Measurements from ENCODE around the gene RCBTB1.
"Not testable (repeated sequence)": the region's sequence is repeated elsewhere in the genome, so short reads cannot be mapped to it uniquely, and the experiment has no call there.

Gene RCBTB1

GRCh38 chr13:49524740-49525501, 60.4 kb downstream of the RCBTB1 start:
- in situ Hi-C loops (cut with MboI; ENCODE audit: low sequenced_read_pairs): no loop called here

GRCh38 chr13:49521224-49521623, 64.1 kb downstream of the RCBTB1 start:
- in situ Hi-C loops (cut with MboI; ENCODE audit: low sequenced_read_pairs): no loop called here

DNA sequence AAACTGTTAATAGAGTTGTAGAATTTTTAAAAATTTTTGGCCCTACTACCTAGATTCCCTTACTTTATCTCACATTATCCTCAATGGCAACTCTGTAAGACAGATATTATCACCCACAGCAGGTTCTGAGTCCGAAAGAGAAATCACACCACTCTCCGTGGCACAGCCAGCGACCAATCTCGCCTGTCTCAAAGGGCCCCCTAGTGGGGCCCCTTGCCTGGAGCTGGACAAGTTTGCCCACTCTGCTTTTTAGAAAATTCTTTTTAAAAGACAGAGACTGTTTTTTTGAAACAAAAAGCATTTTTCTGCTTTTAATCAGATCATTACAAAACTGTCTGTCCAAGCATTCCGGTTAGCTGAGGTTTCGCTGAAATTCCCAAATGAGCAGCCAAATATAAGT, 67.9 kb downstream of the RCBTB1 start:
- in situ Hi-C loops (cut with MboI; ENCODE audit: low sequenced_read_pairs): no loop called here

DNA sequence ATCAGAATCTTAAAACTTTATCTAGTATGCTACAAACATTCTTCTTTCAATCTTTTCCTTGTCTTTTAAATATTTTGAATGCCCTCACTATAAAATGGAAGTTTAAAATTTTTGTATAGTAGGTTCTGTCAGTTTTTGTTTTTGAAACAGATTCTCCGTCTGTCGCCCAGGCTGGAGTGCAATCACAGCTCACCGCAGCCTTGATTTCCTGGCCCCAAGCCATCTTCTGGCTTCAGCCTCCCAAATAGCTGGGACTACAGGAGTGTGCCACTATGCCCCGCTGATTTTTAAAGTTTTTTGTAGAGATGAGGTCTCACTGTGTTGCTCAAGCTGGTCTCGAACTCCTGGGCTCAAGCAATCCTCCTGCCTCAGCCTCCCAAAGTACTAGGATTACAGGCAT, 68.9 kb downstream of the RCBTB1 start:
- in situ Hi-C loops (cut with MboI; ENCODE audit: low sequenced_read_pairs): no loop called here

GRCh38 chr13:49512578-49512977, 72.8 kb downstream of the RCBTB1 start:
- in situ Hi-C loops (cut with MboI; ENCODE audit: low sequenced_read_pairs): no loop called here

- in situ Hi-C loops (cut with MboI; ENCODE audit: low sequenced_read_pairs): no loop called here
Observed at GRCh38 chr13:49503951-49504350, 81.4 kb downstream of the RCBTB1 start.

- in situ Hi-C loops (cut with MboI; ENCODE audit: low sequenced_read_pairs): no loop called here
Observed at GRCh38 chr13:49502954-49503353, 82.4 kb downstream of the RCBTB1 start.

- in situ Hi-C loops (cut with MboI; ENCODE audit: low sequenced_read_pairs): no loop called here
Observed at GRCh38 chr13:49499889-49500660, 85.3 kb downstream of the RCBTB1 start.

GRCh38 chr13:49498206-49498605, 87.2 kb downstream of the RCBTB1 start:
- in situ Hi-C loops (cut with MboI; ENCODE audit: low sequenced_read_pairs): no loop called here

DNA sequence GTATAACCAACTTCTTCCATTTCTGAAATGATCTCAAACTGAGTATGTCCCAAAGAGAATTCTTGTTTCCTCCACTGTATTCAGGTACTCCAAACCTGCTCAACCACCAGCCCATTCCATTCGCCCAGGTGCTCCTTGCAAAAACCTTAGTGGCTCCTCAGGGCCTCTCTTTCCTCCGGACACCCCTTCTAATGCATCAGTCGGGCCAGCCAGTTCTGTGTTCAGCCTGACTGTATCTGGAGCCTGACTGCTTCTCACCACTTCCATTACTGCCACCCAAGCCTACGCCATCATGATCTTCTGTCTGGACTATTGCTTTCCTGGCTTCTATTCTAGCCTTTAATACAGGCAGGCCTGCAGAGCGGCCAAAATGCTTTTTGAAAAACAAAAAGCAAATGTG, 88.1 kb downstream of the RCBTB1 start:
- in situ Hi-C loops (cut with MboI; ENCODE audit: low sequenced_read_pairs): no loop called here

DNA sequence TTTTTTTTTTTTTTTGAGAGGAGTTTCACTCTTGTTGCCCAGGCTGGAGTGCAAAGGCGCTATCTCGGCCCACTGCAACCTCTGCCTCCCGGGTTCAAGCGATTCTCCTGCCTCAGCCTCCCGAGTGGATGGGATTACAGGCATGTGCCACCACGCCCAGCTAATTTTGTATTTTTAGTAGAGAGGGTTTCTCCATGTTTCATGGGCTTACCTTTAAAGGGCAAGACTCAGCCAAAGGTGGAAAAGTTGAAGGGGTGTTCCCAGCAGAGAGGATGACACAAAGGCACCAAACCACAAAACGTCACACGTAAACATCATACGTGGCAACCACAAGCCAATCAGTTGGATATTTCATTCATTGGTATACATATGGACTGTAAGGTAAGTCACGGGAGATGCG, 88.5 kb downstream of the RCBTB1 start:
- in situ Hi-C loops (cut with MboI; ENCODE audit: low sequenced_read_pairs): not testable (repeated sequence)

GRCh38 chr13:49495783-49496762, 89.3 kb downstream of the RCBTB1 start, which contains the start of gene PHF11:
Gene PHF11, plus strand, starts transcription at chr13:49495953. Its CDS starts 49 bp downstream, at chr13:49496002.
- in situ Hi-C loops (cut with MboI; ENCODE audit: low sequenced_read_pairs): no loop called here

DNA sequence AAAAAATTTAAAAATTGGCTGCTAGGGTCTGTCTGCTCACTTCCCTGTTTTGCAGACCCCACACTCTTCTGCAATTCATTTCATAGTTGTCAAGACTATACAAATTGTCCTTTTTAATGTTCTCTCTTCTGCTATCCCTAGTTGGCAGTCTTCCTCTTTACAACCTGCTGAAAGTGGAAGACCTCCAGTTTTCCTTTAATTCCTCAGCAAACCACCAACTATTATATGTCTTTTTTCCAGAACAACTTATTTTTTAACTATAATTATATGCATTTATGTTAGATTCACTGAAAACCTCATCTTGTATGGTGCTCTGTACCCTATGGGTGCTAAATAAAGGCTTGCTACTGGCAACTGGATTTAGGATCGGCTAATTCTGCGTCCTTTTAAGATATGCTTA, 90.7 kb downstream of the RCBTB1 start:
- in situ Hi-C loops (cut with MboI; ENCODE audit: low sequenced_read_pairs): no loop called here

GRCh38 chr13:49488563-49488962, 96.8 kb downstream of the RCBTB1 start:
- in situ Hi-C loops (cut with MboI; ENCODE audit: low sequenced_read_pairs): no loop called here

Measured in HL-60/S4 (cell line).